GM12873 (cell line): ENCODE measurements around the gene RTN4RL1.

ENCODE experiments used
- CTCF ChIP-seq: IDR thresholded peaks from 2 replicates; pipeline ENCODE4 v1.5.1; 2012; ENCODE audit warnings: low read depth, mild to moderate bottlenecking, moderate library complexity, low read length, control low read depth; ENCODE audit not compliant: insufficient read depth; ENCODE audit errors: missing control alignments

RTN4RL1 gene

GRCh38 chr17:1966274-1967086 lies 58.7 kb downstream of the RTN4RL1 start:
- no peak for TF ChIP-seq CTCF

GRCh38 chr17:1965556-1966273 lies 59.4 kb downstream of the RTN4RL1 start:
- no peak for TF ChIP-seq CTCF

- no peak for TF ChIP-seq CTCF
These were observed 61.9 kb downstream of the RTN4RL1 start for GRCh38 chr17:1963250-1963649.

- TF ChIP-seq CTCF: no peak
These were observed 63.9 kb downstream of the RTN4RL1 start for GRCh38 chr17:1961189-1961588.

GRCh38 chr17:1960545-1960912 lies 64.6 kb downstream of the RTN4RL1 start:
- no peak for TF ChIP-seq CTCF

- TF ChIP-seq CTCF: no peak
These were observed 65.1 kb downstream of the RTN4RL1 start for GRCh38 chr17:1959871-1960544.
